ENCODE data around the gene BHMT2.

DNA sequence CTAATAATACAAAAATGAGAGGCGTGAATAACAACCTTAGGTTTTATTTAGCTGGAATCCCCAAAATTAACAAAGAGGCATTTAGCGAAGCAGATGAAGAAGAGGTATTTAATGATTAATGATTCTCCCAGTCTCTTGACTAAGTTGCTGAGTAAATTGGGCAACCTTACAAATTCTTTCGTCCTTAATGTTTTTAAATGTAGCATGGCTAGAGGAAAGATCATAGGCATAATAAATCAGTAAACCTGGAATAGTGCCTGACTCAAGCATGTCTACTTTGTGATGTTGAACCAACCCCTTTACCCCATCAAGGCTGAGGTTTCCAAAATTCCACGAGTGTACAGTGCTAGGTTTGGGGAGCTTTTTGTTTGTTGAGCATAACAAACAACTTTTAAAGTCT is 49.9 kb downstream of the BHMT2 start:
- TF ChIP-seq, protein P1, sequence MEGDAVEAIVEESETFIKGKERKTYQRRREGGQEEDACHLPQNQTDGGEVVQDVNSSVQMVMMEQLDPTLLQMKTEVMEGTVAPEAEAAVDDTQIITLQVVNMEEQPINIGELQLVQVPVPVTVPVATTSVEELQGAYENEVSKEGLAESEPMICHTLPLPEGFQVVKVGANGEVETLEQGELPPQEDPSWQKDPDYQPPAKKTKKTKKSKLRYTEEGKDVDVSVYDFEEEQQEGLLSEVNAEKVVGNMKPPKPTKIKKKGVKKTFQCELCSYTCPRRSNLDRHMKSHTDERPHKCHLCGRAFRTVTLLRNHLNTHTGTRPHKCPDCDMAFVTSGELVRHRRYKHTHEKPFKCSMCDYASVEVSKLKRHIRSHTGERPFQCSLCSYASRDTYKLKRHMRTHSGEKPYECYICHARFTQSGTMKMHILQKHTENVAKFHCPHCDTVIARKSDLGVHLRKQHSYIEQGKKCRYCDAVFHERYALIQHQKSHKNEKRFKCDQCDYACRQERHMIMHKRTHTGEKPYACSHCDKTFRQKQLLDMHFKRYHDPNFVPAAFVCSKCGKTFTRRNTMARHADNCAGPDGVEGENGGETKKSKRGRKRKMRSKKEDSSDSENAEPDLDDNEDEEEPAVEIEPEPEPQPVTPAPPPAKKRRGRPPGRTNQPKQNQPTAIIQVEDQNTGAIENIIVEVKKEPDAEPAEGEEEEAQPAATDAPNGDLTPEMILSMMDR (IDR thresholded peaks at IDR 0.05 in 2 of 3, conservative IDR thresholded peaks at IDR 0.05 in 1 of 3; ENCODE audit: borderline replicate concordance in 1 of 3, insufficient read depth in 1 of 3, low read depth in 2 of 3, low read length in 2 of 3) = no peak
- TF ChIP-seq POLR2A (IDR thresholded peaks at IDR 0.05; ENCODE audit: borderline replicate concordance, extremely low read depth, insufficient read depth, insufficient read length) (no peak), POLR2AphosphoS5 (IDR thresholded peaks at IDR 0.05; ENCODE audit: low read depth, low read length) (no peak), EZH2 (IDR thresholded peaks at IDR 0.05) (no peak), ZNF274 (IDR thresholded peaks at IDR 0.05; ENCODE audit: low read depth, low read length) (no peak), SIN3A (IDR thresholded peaks at IDR 0.05; ENCODE audit: low read depth) (no peak), FOSL1 (IDR thresholded peaks at IDR 0.05; ENCODE audit: low read depth) (no peak), CEBPB (IDR thresholded peaks at IDR 0.05; ENCODE audit: low read depth) (no peak), SP1 (IDR thresholded peaks at IDR 0.05; ENCODE audit: low read depth) (no peak), RAD21 (IDR thresholded peaks at IDR 0.05; ENCODE audit: low read depth) (no peak)
- TF ChIP-seq, protein P2, sequence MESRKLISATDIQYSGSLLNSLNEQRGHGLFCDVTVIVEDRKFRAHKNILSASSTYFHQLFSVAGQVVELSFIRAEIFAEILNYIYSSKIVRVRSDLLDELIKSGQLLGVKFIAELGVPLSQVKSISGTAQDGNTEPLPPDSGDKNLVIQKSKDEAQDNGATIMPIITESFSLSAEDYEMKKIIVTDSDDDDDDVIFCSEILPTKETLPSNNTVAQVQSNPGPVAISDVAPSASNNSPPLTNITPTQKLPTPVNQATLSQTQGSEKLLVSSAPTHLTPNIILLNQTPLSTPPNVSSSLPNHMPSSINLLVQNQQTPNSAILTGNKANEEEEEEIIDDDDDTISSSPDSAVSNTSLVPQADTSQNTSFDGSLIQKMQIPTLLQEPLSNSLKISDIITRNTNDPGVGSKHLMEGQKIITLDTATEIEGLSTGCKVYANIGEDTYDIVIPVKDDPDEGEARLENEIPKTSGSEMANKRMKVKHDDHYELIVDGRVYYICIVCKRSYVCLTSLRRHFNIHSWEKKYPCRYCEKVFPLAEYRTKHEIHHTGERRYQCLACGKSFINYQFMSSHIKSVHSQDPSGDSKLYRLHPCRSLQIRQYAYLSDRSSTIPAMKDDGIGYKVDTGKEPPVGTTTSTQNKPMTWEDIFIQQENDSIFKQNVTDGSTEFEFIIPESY (IDR thresholded peaks at IDR 0.05; ENCODE audit: extremely low read depth, insufficient replicate concordance, low read length) = no peak
